B cell (primary cell): ENCODE results near the gene S1PR2. TPM values are rescaled to one million over a fixed set of nuclear protein-coding genes. Genes with fewer than 3 reads are reported as not detected.

Experiments
- ATAC-seq: fragments of 200-7000 bp; cut with Tn5 transposase; one replicate; pipeline ENCODE4 v1.10.0; 2021; ENCODE audit warnings: low read depth, mild to moderate bottlenecking, moderate number of reproducible peaks, moderate library complexity
- CTCF ChIA-PET: fragments of 350-600 bp; sonication (Branson Sonifier 250); formaldehyde crosslinking; loops from one replicate; lab custom pipeline; 2021; ENCODE audit warnings: antibody characterized with exemption, inconsistent platforms; lab: Charles Lee
- POLR2A ChIA-PET: fragments of 350-600 bp; sonication (Branson Sonifier 250); formaldehyde crosslinking; loops from one replicate; lab custom pipeline; 2021; ENCODE audit warnings: antibody characterized with exemption; lab: Charles Lee
- DNase-seq: peaks from one replicate; pipeline ENCODE4 v3.0.0; 2013
- H2AFZ ChIP-seq: 2 replicates; pipeline ENCODE4 v1.6.1; 2012; ENCODE audit warnings: mild to moderate bottlenecking, low read depth, low read length; ENCODE audit not compliant: insufficient read depth, poor library complexity, severe bottlenecking
- H3K27ac ChIP-seq, 2 donors: 1 replicate in 1 of 2; 2 replicates in 1 of 2; pipeline ENCODE4 v1.5.1; 2012 to 2013; ENCODE audit warnings: low read length in 2 of 2, mild to moderate bottlenecking in 2 of 2, moderate library complexity in 1 of 2
- H3K27me3 ChIP-seq, 4 experiments: fragments of 200-600 bp in 1 of 4; sonication (generic) in 1 of 4; replicated peaks in 1 of 4; 1 replicate in 2 of 4; 2 replicates in 2 of 4; pipeline versions ENCODE4 v1.6.1 to v1.7.0; 2013 to 2016; ENCODE audit warnings: low read length in 3 of 4, mild to moderate bottlenecking in 2 of 4, mixed read lengths in 1 of 4, moderate library complexity in 1 of 4; ENCODE audit not compliant: insufficient read depth in 4 of 4, control insufficient read depth in 3 of 4; ENCODE audit errors: control extremely low read depth in 1 of 4
- H3K36me3 ChIP-seq, 2 experiments: replicated peaks in 1 of 2; 1 replicate in 1 of 2; 2 replicates in 1 of 2; pipeline versions ENCODE4 v1.6.1 to v1.7.1; 2013; ENCODE audit warnings: low read length in 1 of 2; ENCODE audit not compliant: insufficient read depth in 2 of 2, control insufficient read depth in 1 of 2; ENCODE audit errors: control extremely low read depth in 1 of 2, extremely low read depth in 1 of 2
- H3K4me1 ChIP-seq, 2 donors: fragments of 200-600 bp in 1 of 2; sonication (generic) in 1 of 2; 1 replicate in 1 of 2; 2 replicates in 1 of 2; pipeline versions ENCODE4 v1.5.1 to v1.6.1; 2013 to 2017; ENCODE audit warnings: low read length in 2 of 2; ENCODE audit not compliant: control insufficient read depth in 2 of 2, insufficient read depth in 2 of 2
- H3K4me2 ChIP-seq: replicated peaks from 2 replicates; pipeline ENCODE3; 2012; ENCODE audit warnings: mild to moderate bottlenecking, low read depth, low read length; ENCODE audit not compliant: poor library complexity, severe bottlenecking
- H3K4me3 ChIP-seq, 5 experiments: fragments of 200-600 bp in 1 of 5; sonication (generic) in 1 of 5; 1 replicate in 3 of 5; 2 replicates in 2 of 5; pipeline versions ENCODE4 v1.5.1 to v1.7.0; 2011 to 2016; ENCODE audit warnings: low read length in 4 of 5, mild to moderate bottlenecking in 4 of 5, low read depth in 2 of 5, control low read depth in 1 of 5, moderate library complexity in 1 of 5; ENCODE audit not compliant: insufficient read depth in 1 of 5; ENCODE audit errors: control extremely low read depth in 1 of 5, extremely low read depth in 1 of 5
- H3K79me2 ChIP-seq: fragments of 200-600 bp; sonication (generic); one replicate; pipeline ENCODE4 v1.6.0; 2016; ENCODE audit warnings: low read length; ENCODE audit not compliant: control insufficient read depth, insufficient read depth
- H3K9ac ChIP-seq: fragments of 200-600 bp; sonication (generic); 2 replicates; pipeline ENCODE4 v1.6.1; 2017; ENCODE audit warnings: mild to moderate bottlenecking, low read length, moderate library complexity
- H3K9me3 ChIP-seq, 3 donors: one replicate each; pipeline versions ENCODE4 v1.6.1 to v1.7.1; 2013; ENCODE audit warnings: low read length in 2 of 3; ENCODE audit not compliant: control insufficient read depth in 2 of 3, insufficient read depth in 1 of 3; ENCODE audit errors: control extremely low read depth in 1 of 3
- H4K20me1 ChIP-seq: 2 replicates; pipeline ENCODE4 v1.6.0; 2012; ENCODE audit warnings: mild to moderate bottlenecking, low read length; ENCODE audit not compliant: insufficient read depth, control insufficient read depth, poor library complexity, severe bottlenecking
- H3K27ac Mint-ChIP-seq: one replicate; pipeline ENCODE4 v1.8.0; 2021; ENCODE audit warnings: mixed read lengths
- H3K27me3 Mint-ChIP-seq: one replicate; pipeline ENCODE4 v1.8.0; 2021; ENCODE audit warnings: mixed read lengths
- H3K4me1 Mint-ChIP-seq: one replicate; pipeline ENCODE4 v1.8.0; 2021; ENCODE audit warnings: mixed read lengths
- H3K4me3 Mint-ChIP-seq: one replicate; pipeline ENCODE4 v1.8.0; 2021; ENCODE audit warnings: mixed read lengths
- H3K9me3 Mint-ChIP-seq: one replicate; pipeline ENCODE4 v1.8.0; 2022; ENCODE audit warnings: mixed read lengths; ENCODE audit not compliant: insufficient read depth
- CTCF ChIP-seq: fragments of 200-600 bp; IDR thresholded peaks from one replicate; pipeline ENCODE4 v1.8.0; 2022; ENCODE audit warnings: antibody characterized with exemption, mild to moderate bottlenecking
- EZH2 ChIP-seq: IDR thresholded peaks from 2 replicates; pipeline ENCODE4 v1.6.1; 2012; ENCODE audit warnings: borderline replicate concordance, low read depth, mild to moderate bottlenecking, moderate library complexity, low read length; ENCODE audit not compliant: insufficient read depth, poor library complexity, severe bottlenecking
- WGBS: methylation state at CpG from one replicate; pipeline ENCODE4 v1.1.5; 2013; ENCODE audit warnings: missing lambda C conversion rate; ENCODE audit not compliant: insufficient coverage; 5-methylcytosine and 5-hydroxymethylcytosine counted together
- intact Hi-C: fragments of 100-400 bp; cut with micrococcal nuclease; formaldehyde crosslinking; loops from one replicate; pipeline ENCODE4 v1.10.0; 2022
- polyA plus RNA-seq: library from polyadenylated mRNA; depleted of rRNA; stranded (reverse); fragments of >200 nt; gene quantifications from 2 replicates; pipeline ENCODE4 v1.2.3, GENCODE V29; 2012
- total RNA-seq, 2 donors: library from RNA; stranded (reverse); fragments of 120-200 nt in 1 of 2; gene quantifications; 1 replicate in 1 of 2; 2 replicates in 1 of 2; pipeline versions ENCODE4 v1.2.3 to v1.2.4, GENCODE V29; 2013 to 2022

The S1PR2 gene
- total and polyA plus RNA-seq, 2 donors (not counting 1 experiment from before 2014, with no cell fraction given) = 1.8 to 4.4 TPM

GRCh38 chr19:10217085-10217484 is 14.0 kb downstream of the S1PR2 start:
- Histone ChIP-seq H3K4me3 (no peak overlapping the region), H3K27me3 (no peaks in the 10 kb centered on the region), H2AFZ (no peak overlapping the region), H3K27ac (no peak overlapping the region), H3K9me3 (no peaks in the 10 kb centered on the region), H3K4me1 (peaks cover 5 to 6% of the 10 kb centered on the region in 2 donors), H3K79me2 (no peaks in the 10 kb centered on the region), H3K9ac (no peak overlapping the region), H3K36me3 (no peaks in the 10 kb centered on the region), H3K4me2 (no peak overlapping the region), H4K20me1 (no peaks in the 10 kb centered on the region)
- DNase-seq (no peak), ATAC-seq (no peak)
- Mint-ChIP-seq H3K4me1 (peaks cover 10% of the 10 kb centered on the region), H3K27me3 (no peaks in the 10 kb centered on the region), H3K4me3 (no peak overlapping the region), H3K27ac (no peak overlapping the region), H3K9me3 (no peaks in the 10 kb centered on the region)
- WGBS = 94% methylated on average over 5 of the region's 9 CpGs
- TF ChIP-seq EZH2 (no peak), CTCF (no peak)
- ChIA-PET POLR2A (interaction anchor here (0.7 kb wide), 1 partner anchor 103 kb away, joined by 3 read pairs; no protein-coding TSS in a partner anchor), CTCF (interaction anchor here (1.1 kb wide), 1 partner anchor 33 kb away, joined by 3 read pairs; no protein-coding TSS in a partner anchor)
- intact Hi-C loops = loop anchor here (5.0 kb wide), 1 partner anchor 35 kb away; the partner anchor contains the start of gene MRPL4

GRCh38 chr19:10214784-10215183 is 16.3 kb downstream of the S1PR2 start:
- Mint-ChIP-seq H3K27me3 (no peaks in the 10 kb centered on the region), H3K4me1 (peaks cover 5% of the 10 kb centered on the region), H3K4me3 (no peak overlapping the region), H3K27ac (no peak overlapping the region), H3K9me3 (no peaks in the 10 kb centered on the region)
- Histone ChIP-seq H3K4me2 (no peak overlapping the region), H3K4me3 (no peak overlapping the region), H3K9ac (no peak overlapping the region), H4K20me1 (no peaks in the 10 kb centered on the region), H3K9me3 (no peaks in the 10 kb centered on the region), H3K4me1 (peaks cover 4% of the 10 kb centered on the region in 2 donors), H3K27me3 (no peaks in the 10 kb centered on the region), H3K36me3 (no peaks in the 10 kb centered on the region), H3K79me2 (no peaks in the 10 kb centered on the region), H3K27ac (no peak overlapping the region), H2AFZ (no peak overlapping the region)
- ChIA-PET POLR2A (no interaction called here), CTCF (interaction anchor here (0.6 to 1.9 kb wide), 3 partner anchors 10 to 897 kb away, joined by 3 to 10 read pairs (median 4); no protein-coding TSS in a partner anchor)
- DNase-seq (no peak), ATAC-seq (no peak)
- WGBS = no CpG with 5 or more reads among the region's 5 CpGs
- TF ChIP-seq EZH2 (no peak), CTCF (no peak)
- intact Hi-C loops = loop anchor here (5.0 kb wide), 1 partner anchor 38 kb away; the partner anchor contains the start of gene MRPL4
